GM21786 (cell line): ENCODE results near the gene LRFN2.

Experiments
- ATAC-seq: cut with Tn5 transposase; IDR thresholded peaks from one replicate; pipeline ENCODE4 v1.9.1; 2021; ENCODE audit not compliant: unreplicated experiment

The LRFN2 gene

GRCh38 chr6:40353197-40353966 lies 233.8 kb downstream of the LRFN2 start:
- ATAC-seq = no peak

GRCh38 chr6:40352527-40353170 lies 234.5 kb downstream of the LRFN2 start:
- ATAC-seq = no peak

- no peak for ATAC-seq
Observed at GRCh38 chr6:40352006-40352405, 235.2 kb downstream of the LRFN2 start.

- ATAC-seq = no peak
Observed at GRCh38 chr6:40350747-40351217, 236.4 kb downstream of the LRFN2 start.

- ATAC-seq = no peak
Observed at GRCh38 chr6:40349901-40350746, 237.0 kb downstream of the LRFN2 start.

GRCh38 chr6:40349123-40349900 lies 237.9 kb downstream of the LRFN2 start:
- no peak for ATAC-seq

- ATAC-seq = no peak
Observed at GRCh38 chr6:40348591-40348990, 238.6 kb downstream of the LRFN2 start.

- no peak for ATAC-seq
Observed at GRCh38 chr6:40347571-40348011, 239.6 kb downstream of the LRFN2 start.

- ATAC-seq = no peak
Observed at GRCh38 chr6:40346246-40346645, 240.9 kb downstream of the LRFN2 start.

- ATAC-seq = no peak
Observed at GRCh38 chr6:40344566-40345167, 242.5 kb downstream of the LRFN2 start.

- ATAC-seq = no peak
Observed at GRCh38 chr6:40343877-40344565, 243.1 kb downstream of the LRFN2 start.

- no peak for ATAC-seq
Observed at GRCh38 chr6:40343318-40343876, 243.8 kb downstream of the LRFN2 start.

- ATAC-seq = no peak
Observed at GRCh38 chr6:40342723-40343122, 244.4 kb downstream of the LRFN2 start.

- ATAC-seq = no peak
Observed at GRCh38 chr6:40341726-40342125, 245.4 kb downstream of the LRFN2 start.
